Rectal smooth muscle tissue (tissue), 1 donor: ENCODE results near the gene ME3.
"Not testable (repeated sequence)": the region's sequence is repeated elsewhere in the genome, so short reads cannot be mapped to it uniquely, and the experiment has no call there.

ENCODE experiments used
- H3K27ac ChIP-seq: one replicate; pipeline ENCODE4 v1.7.0; 2013; ENCODE audit warnings: low read depth, low read length, inconsistent platforms
- H3K27me3 ChIP-seq: one replicate; pipeline ENCODE4 v1.7.0; 2013; ENCODE audit warnings: low read length; ENCODE audit not compliant: control insufficient read depth, insufficient read depth
- H3K36me3 ChIP-seq: one replicate; pipeline ENCODE4 v1.7.0; 2013; ENCODE audit warnings: low read length; ENCODE audit not compliant: control insufficient read depth, insufficient read depth
- H3K4me1 ChIP-seq: one replicate; pipeline ENCODE4 v1.7.0; 2013; ENCODE audit warnings: low read length; ENCODE audit not compliant: control insufficient read depth, insufficient read depth
- H3K4me3 ChIP-seq: one replicate; pipeline ENCODE4 v1.7.0; 2013; ENCODE audit warnings: low read length
- H3K9ac ChIP-seq: one replicate; pipeline ENCODE4 v1.7.0; 2013; ENCODE audit warnings: low read length

Gene ME3

GRCh38 chr11:86418513-86418912 lies 253.9 kb downstream of the ME3 start:
- no peak overlapping the region for H3K27ac ChIP-seq
- no peaks in the 10 kb centered on the region for H3K27me3 ChIP-seq
- no peaks in the 10 kb centered on the region for H3K36me3 ChIP-seq
- H3K9ac ChIP-seq: no peak overlapping the region
- H3K4me1 ChIP-seq: no peaks in the 10 kb centered on the region
- H3K4me3 ChIP-seq: no peak overlapping the region

- H3K27ac ChIP-seq: no peak overlapping the region
- no peaks in the 10 kb centered on the region for H3K36me3 ChIP-seq
- no peaks in the 10 kb centered on the region for H3K4me1 ChIP-seq
- H3K4me3 ChIP-seq: no peak overlapping the region
- H3K27me3 ChIP-seq: no peaks in the 10 kb centered on the region
- H3K9ac ChIP-seq: no peak overlapping the region
Measured at GRCh38 chr11:86418106-86418505, 254.3 kb downstream of the ME3 start.

- H3K36me3 ChIP-seq, H3K4me1 ChIP-seq, H3K27ac ChIP-seq, H3K4me3 ChIP-seq, H3K9ac ChIP-seq, H3K27me3 ChIP-seq: not testable (repeated sequence)
Measured at GRCh38 chr11:86416951-86417350, 255.5 kb downstream of the ME3 start.

- Histone ChIP-seq H3K4me3 (no peak overlapping the region), H3K27ac (no peak overlapping the region), H3K36me3 (no peaks in the 10 kb centered on the region), H3K9ac (no peak overlapping the region), H3K4me1 (no peaks in the 10 kb centered on the region), H3K27me3 (no peaks in the 10 kb centered on the region)
Measured at GRCh38 chr11:86416494-86416893, 255.9 kb downstream of the ME3 start.

- no peaks in the 10 kb centered on the region for H3K4me1 ChIP-seq
- no peaks in the 10 kb centered on the region for H3K27me3 ChIP-seq
- H3K27ac ChIP-seq: no peak overlapping the region
- H3K4me3 ChIP-seq: no peak overlapping the region
- H3K36me3 ChIP-seq: no peaks in the 10 kb centered on the region
- no peak overlapping the region for H3K9ac ChIP-seq
Measured at GRCh38 chr11:86415026-86415425, 257.4 kb downstream of the ME3 start.

GRCh38 chr11:86414032-86414431 lies 258.4 kb downstream of the ME3 start:
- H3K4me3 ChIP-seq: no peak overlapping the region
- no peaks in the 10 kb centered on the region for H3K4me1 ChIP-seq
- H3K27me3 ChIP-seq: no peaks in the 10 kb centered on the region
- H3K27ac ChIP-seq: no peak overlapping the region
- no peaks in the 10 kb centered on the region for H3K36me3 ChIP-seq
- no peak overlapping the region for H3K9ac ChIP-seq

- no peaks in the 10 kb centered on the region for H3K36me3 ChIP-seq
- no peaks in the 10 kb centered on the region for H3K27me3 ChIP-seq
- H3K27ac ChIP-seq: no peak overlapping the region
- H3K4me3 ChIP-seq: no peak overlapping the region
- no peaks in the 10 kb centered on the region for H3K4me1 ChIP-seq
- H3K9ac ChIP-seq: no peak overlapping the region
Measured at GRCh38 chr11:86408845-86409244, 263.6 kb downstream of the ME3 start.

GRCh38 chr11:86403458-86403857 lies 269.0 kb downstream of the ME3 start:
- Histone ChIP-seq H3K4me3 (no peak overlapping the region), H3K27ac (no peak overlapping the region)

GRCh38 chr11:86398106-86398505 lies 274.3 kb downstream of the ME3 start:
- Histone ChIP-seq H3K4me1 (peaks cover 7% of the 10 kb centered on the region), H3K27ac (no peak overlapping the region), H3K36me3 (no peaks in the 10 kb centered on the region), H3K27me3 (no peaks in the 10 kb centered on the region), H3K4me3 (no peak overlapping the region), H3K9ac (no peak overlapping the region)

More at GRCh38 chr11:86403458-86403857, 269.0 kb downstream of the ME3 start:
- Histone ChIP-seq H3K4me1 (no peaks in the 10 kb centered on the region), H3K9ac (no peak overlapping the region), H3K27me3 (no peaks in the 10 kb centered on the region), H3K36me3 (no peaks in the 10 kb centered on the region)

GRCh38 chr11:86397351-86397750 lies 275.1 kb downstream of the ME3 start:
- H3K27ac ChIP-seq: no peak overlapping the region
- no peak overlapping the region for H3K9ac ChIP-seq
- no peaks in the 10 kb centered on the region for H3K27me3 ChIP-seq
- peaks cover 7% of the 10 kb centered on the region for H3K4me1 ChIP-seq
- H3K4me3 ChIP-seq: no peak overlapping the region
- H3K36me3 ChIP-seq: no peaks in the 10 kb centered on the region

GRCh38 chr11:86396396-86396795 lies 276.0 kb downstream of the ME3 start:
- Histone ChIP-seq H3K4me3 (no peak overlapping the region), H3K9ac (no peak overlapping the region), H3K36me3 (no peaks in the 10 kb centered on the region), H3K27ac (no peak overlapping the region), H3K4me1 (peaks cover 7% of the 10 kb centered on the region), H3K27me3 (no peaks in the 10 kb centered on the region)

- Histone ChIP-seq H3K27ac (no peak overlapping the region), H3K4me1 (peaks cover 7% of the 10 kb centered on the region), H3K27me3 (no peaks in the 10 kb centered on the region), H3K36me3 (no peaks in the 10 kb centered on the region), H3K4me3 (no peak overlapping the region), H3K9ac (no peak overlapping the region)
Measured at GRCh38 chr11:86395061-86395551, 277.3 kb downstream of the ME3 start.
